ENCODE measurements around the gene EOGT. TPM values are rescaled to one million over a fixed set of nuclear protein-coding genes. Genes with fewer than 3 reads are reported as not detected.
A peak's percentile ranks its signal among the peaks of the same experiment; 100 is the strongest.

The EOGT gene
- 37.9 TPM for total RNA-seq
- long read RNA-seq, full-length matches to known transcripts = 4 of 26 reads
- long read RNA-seq, partial matches to known transcripts = 13 of 26 reads
- long read RNA-seq, other reads (novel, unspliced or antisense) = 9 of 26 reads

GRCh38 chr3:69013253-69014021 lies at the start of gene EOGT:
TSS of gene EOGT (minus strand) at chr3:69013684. CDS start at chr3:69009846, 3,838 bp downstream.
- peak; percentile 96 for DNase-seq (ENCODE audit: low spot score)

GRCh38 chr3:69059688-69060087 lies 46.2 kb upstream of the EOGT start:
- DNase-seq (ENCODE audit: low spot score) = no peak

GRCh38 chr3:69058947-69059224 lies 45.4 kb upstream of the EOGT start:
- no peak for DNase-seq (ENCODE audit: low spot score)

DNA sequence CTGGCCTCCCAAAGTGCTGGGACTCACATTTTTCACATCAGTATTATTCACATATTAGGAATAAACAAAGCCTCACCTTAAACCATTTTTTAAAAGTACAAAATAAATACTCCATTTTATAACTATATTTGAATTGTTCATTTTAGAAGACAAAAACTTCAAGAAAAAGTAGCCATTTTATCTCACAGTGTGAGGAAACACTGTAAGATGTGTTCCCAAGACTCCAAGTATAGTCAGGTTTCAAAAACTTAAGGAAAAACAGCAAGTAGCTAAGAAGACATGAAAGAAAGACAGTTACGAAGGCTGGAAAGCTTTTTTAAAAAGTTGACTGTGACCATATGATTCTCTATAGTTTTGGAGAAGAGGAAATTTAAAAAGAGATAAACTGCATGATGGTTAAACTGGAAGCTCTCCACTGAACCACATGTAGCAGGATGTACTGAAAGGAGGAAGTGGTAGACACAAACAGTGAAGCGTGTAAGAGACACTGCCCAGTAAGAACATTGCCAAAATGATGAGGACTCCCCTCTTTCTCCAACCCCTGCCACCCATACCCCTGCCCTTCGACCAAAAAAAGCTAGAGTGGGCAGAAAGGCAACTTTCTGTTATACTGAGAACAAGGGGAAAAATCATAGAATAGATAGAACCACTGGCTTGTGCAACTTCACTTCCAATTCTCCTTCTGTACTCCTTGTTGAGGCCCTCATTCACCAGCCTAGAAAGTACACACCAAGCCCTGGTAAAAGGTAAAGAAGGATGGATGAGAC lies 44.9 kb upstream of the EOGT start:
- no peak for DNase-seq (ENCODE audit: low spot score)

- no peak for DNase-seq (ENCODE audit: low spot score)
Observed at GRCh38 chr3:69052472-69052898, 39.0 kb upstream of the EOGT start.

- DNase-seq (ENCODE audit: low spot score) = peak; percentile 99
Observed at GRCh38 chr3:69051756-69052471, 38.4 kb upstream of the EOGT start, which contains the start of gene TMF1. TSS of gene TMF1 (minus strand) at chr3:69052333. CDS start at chr3:69052086, 247 bp downstream.

- no peak for DNase-seq (ENCODE audit: low spot score)
Observed at GRCh38 chr3:69048990-69049389, 35.5 kb upstream of the EOGT start.

GRCh38 chr3:69044608-69045007 lies 31.1 kb upstream of the EOGT start:
- no peak for DNase-seq (ENCODE audit: low spot score)

DNA sequence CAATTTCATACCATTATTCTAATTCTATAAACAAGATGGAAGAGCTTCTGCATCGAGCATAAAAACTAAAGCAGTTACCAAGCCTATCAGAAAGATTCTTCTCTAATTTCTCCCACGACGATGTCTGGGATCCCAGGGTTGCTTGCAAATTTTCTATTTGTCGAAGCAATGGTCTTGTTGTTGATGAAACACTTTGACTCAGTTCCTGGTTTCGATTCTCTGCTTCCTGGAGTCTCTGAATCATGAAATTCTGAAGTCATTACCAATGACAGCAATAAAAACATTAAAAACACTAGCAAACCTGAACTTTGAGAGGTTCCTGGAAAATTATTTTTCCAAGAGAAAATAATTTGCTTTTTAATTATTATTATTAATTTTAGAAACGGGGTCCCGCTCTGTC lies 20.0 kb upstream of the EOGT start:
- no peak for DNase-seq (ENCODE audit: low spot score)

DNA sequence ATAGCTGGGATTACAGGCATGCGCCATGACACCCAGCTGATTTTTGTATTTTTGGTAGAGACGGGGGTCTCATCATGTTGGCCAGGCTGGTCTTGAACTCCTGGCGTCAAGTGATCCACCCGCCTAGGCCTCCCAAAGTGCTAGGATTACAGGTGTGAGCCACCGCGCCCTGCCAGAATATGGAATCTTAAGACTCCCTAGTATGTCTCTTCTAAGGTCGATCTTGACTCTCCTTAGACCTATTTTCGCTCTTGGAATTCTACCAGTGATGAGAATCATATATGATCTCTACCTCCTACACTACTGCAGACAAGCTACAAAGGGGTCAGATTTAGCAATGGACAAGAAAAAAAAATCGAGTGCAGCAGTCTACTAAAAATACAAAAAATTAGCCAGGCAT lies 19.3 kb upstream of the EOGT start:
- DNase-seq (ENCODE audit: low spot score) = no peak

DNA sequence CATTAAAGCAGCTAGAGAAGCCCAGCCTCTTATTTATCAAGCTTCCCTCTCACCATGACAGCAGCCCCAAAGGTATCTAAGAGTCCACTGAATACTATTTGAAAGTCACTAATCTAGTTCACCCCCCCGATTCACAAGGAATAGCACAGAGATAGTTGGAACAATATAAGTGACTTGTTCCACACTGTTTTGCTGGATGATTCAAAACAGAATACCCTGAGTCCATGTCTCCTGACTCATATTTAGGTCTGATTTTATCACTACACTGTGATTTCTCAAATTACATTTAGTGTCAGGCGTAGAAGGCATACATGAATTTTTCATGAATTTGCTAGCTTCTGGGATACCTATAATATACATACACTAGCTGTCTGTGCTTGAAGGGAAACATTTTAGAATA lies 18.7 kb upstream of the EOGT start:
- DNase-seq (ENCODE audit: low spot score) = no peak

- no peak for DNase-seq (ENCODE audit: low spot score)
Observed at GRCh38 chr3:69031635-69032034, 18.2 kb upstream of the EOGT start.

- DNase-seq (ENCODE audit: low spot score) = no peak
Observed at GRCh38 chr3:69020857-69021256, 7.4 kb upstream of the EOGT start.

DNA sequence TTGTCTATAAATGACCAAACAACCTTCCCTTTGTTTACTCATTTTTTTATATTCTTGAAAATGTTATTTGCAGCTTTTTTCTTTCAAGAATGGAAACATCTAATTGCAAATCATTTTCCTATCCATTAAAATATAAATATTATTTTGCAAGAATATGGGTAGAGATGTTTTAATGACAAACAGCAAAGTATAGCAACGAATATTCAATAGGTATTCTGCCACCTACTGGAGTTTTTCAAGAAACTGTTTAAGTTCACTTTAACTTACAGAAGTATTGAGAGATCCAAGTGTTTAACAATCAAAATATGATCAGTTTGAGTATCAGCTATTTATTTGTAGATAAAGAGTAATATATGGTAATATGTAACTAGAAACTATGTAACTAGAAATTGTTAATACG lies 6.9 kb upstream of the EOGT start:
- DNase-seq (ENCODE audit: low spot score) = no peak

GRCh38 chr3:69016901-69017300 lies 3.4 kb upstream of the EOGT start:
- DNase-seq (ENCODE audit: low spot score) = no peak

- DNase-seq (ENCODE audit: low spot score) = no peak
Observed at GRCh38 chr3:69016102-69016501, 2.6 kb upstream of the EOGT start.

DNA sequence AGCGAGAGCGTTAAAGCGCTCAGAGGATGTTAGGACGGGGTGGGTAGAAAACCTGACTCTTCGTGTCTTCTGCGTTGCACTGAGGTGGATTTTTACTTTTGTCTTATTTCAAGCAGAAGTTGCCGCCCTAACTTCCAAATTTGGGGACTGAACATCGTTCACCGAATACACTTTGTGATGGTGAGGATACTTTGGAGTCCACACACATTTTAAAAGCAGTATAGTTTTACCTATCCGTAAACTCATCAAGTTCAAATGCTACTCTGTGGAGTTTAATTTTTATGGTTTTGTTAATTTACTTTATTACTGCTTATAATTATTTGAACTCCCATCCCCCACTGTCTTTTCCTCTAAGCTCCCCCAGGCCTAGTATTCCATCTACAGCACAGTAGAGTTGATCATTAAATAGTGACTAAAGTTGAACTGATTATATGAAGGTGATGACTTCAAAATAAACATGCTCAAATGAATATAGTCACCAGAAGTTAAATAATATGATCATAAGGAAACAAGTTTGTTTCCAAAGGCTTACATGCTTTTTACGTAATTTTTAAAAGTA lies 617 bp upstream of the EOGT start:
- DNase-seq (ENCODE audit: low spot score) = no peak

GRCh38 chr3:69012800-69013252 lies 658 bp downstream of the EOGT start:
- DNase-seq (ENCODE audit: low spot score) = no peak

DNA sequence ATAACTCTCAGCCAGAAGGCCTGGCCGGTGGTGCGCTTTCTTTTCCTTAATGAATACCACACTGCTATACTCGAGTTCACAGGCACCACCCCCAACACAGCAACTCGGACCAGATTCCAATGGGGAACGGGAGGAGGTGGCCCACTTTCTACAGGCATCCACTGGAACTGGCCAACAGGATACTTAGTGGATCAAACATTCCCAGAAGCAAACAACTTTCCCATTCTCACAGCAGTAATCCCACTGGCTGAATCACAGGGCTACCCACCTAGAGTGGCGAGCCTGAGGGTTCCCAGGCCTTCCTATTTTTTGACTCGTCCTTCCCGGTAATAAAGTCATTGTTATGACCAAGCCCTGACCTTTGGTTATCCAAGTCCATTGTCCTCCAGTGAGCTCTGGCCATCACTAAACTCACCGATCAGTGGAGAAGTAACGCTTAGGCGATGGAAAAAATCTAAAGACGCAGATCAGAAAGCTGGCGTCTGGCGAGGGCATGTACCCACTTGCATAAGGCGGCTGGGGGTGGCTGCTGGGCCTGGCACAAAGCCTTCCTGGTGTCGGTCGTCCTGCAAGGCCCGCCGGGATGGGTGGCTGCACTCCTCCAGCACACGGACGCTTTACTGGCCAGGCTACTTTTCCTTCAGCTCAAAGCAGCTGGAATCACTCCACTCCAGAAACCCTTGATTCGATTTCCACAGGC lies 1.2 kb downstream of the EOGT start:
- DNase-seq (ENCODE audit: low spot score) = no peak

- no peak for DNase-seq (ENCODE audit: low spot score)
Observed at GRCh38 chr3:69011096-69011730, 2.3 kb downstream of the EOGT start.

All from mesenteric fat pad (tissue), 1 donor.